IPS-20b (cell line): ENCODE results near the gene APBB2.
"Not testable (repeated sequence)": the region's sequence is repeated elsewhere in the genome, so short reads cannot be mapped to it uniquely, and the experiment has no call there.

Source experiments
- H3K27ac ChIP-seq: one replicate; pipeline ENCODE4 v1.5.1; 2013; ENCODE audit warnings: low read length
- H3K27me3 ChIP-seq: 2 replicates; pipeline ENCODE4 v1.6.1; 2013; ENCODE audit warnings: mild to moderate bottlenecking, low read length, inconsistent platforms; ENCODE audit not compliant: insufficient read depth
- H3K36me3 ChIP-seq: 2 replicates; pipeline ENCODE4 v1.6.1; 2013; ENCODE audit warnings: low read depth, mild to moderate bottlenecking, inconsistent platforms, low read length, moderate library complexity; ENCODE audit not compliant: insufficient read depth
- H3K4me1 ChIP-seq: 2 replicates; pipeline ENCODE4 v1.6.1; 2013; ENCODE audit warnings: mild to moderate bottlenecking, control low read depth, inconsistent platforms, low read length, moderate library complexity; ENCODE audit not compliant: insufficient read depth
- H3K4me3 ChIP-seq: 2 replicates; pipeline ENCODE4 v1.5.1; 2013; ENCODE audit warnings: mild to moderate bottlenecking, low read length, inconsistent platforms
- H3K9ac ChIP-seq: 2 replicates; pipeline ENCODE4 v1.6.1; 2013; ENCODE audit warnings: low read depth, mild to moderate bottlenecking, inconsistent platforms, low read length, moderate library complexity
- H3K9me3 ChIP-seq: 2 replicates; pipeline ENCODE4 v1.6.1; 2013; ENCODE audit warnings: mild to moderate bottlenecking, low read depth, low read length, inconsistent platforms; ENCODE audit not compliant: insufficient read depth

Gene APBB2

GRCh38 chr4:41064953-41065352 lies 149.4 kb downstream of the APBB2 start:
- no peak overlapping the region for H3K9ac ChIP-seq
- H3K27me3 ChIP-seq = no peaks in the 10 kb centered on the region
- H3K27ac ChIP-seq = no peak overlapping the region
- H3K4me1 ChIP-seq = peaks cover 8% of the 10 kb centered on the region
- no peaks in the 10 kb centered on the region for H3K36me3 ChIP-seq
- H3K4me3 ChIP-seq = no peak overlapping the region
- no peaks in the 10 kb centered on the region for H3K9me3 ChIP-seq

- Histone ChIP-seq H3K9ac (no peak overlapping the region), H3K9me3 (no peaks in the 10 kb centered on the region), H3K27ac (no peak overlapping the region), H3K4me1 (no peaks in the 10 kb centered on the region), H3K36me3 (no peaks in the 10 kb centered on the region), H3K27me3 (no peaks in the 10 kb centered on the region), H3K4me3 (no peak overlapping the region)
These were observed 152.7 kb downstream of the APBB2 start for GRCh38 chr4:41061482-41062185.

GRCh38 chr4:41060352-41061334 lies 153.7 kb downstream of the APBB2 start:
- Histone ChIP-seq H3K4me3 (no peak overlapping the region), H3K9me3 (no peaks in the 10 kb centered on the region), H3K36me3 (no peaks in the 10 kb centered on the region), H3K9ac (no peak overlapping the region), H3K27ac (no peak overlapping the region), H3K4me1 (no peaks in the 10 kb centered on the region), H3K27me3 (no peaks in the 10 kb centered on the region)

DNA sequence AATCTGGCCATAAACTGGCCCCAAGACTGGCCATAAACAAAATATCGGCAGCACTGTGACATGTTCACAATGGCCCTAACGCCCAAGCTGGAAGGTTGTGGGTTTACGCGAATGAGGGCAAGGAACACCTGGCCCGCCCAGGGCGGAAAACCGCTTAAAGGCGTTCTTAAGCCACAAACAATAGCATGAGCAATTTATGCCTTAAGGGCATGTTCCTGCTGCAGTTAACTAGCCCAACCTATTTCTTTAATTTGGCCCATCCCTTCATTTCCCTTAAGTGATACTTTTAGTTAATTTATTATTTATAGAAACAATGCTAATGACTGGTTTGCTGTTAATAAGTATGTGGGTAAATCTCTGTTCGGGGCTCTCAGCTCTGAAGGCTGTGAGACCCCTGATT lies 154.9 kb downstream of the APBB2 start:
- not testable (repeated sequence) for H3K9ac ChIP-seq, H3K9me3 ChIP-seq, H3K27ac ChIP-seq, H3K27me3 ChIP-seq, H3K4me3 ChIP-seq, H3K4me1 ChIP-seq, H3K36me3 ChIP-seq

- no peaks in the 10 kb centered on the region for H3K27me3 ChIP-seq
- H3K4me3 ChIP-seq = no peak overlapping the region
- H3K9ac ChIP-seq = no peak overlapping the region
- H3K36me3 ChIP-seq = no peaks in the 10 kb centered on the region
- H3K9me3 ChIP-seq = no peaks in the 10 kb centered on the region
- H3K27ac ChIP-seq = no peak overlapping the region
- no peaks in the 10 kb centered on the region for H3K4me1 ChIP-seq
These were observed 155.9 kb downstream of the APBB2 start for GRCh38 chr4:41058426-41058825.

GRCh38 chr4:41057467-41057866 lies 156.9 kb downstream of the APBB2 start:
- Histone ChIP-seq H3K4me3 (no peak overlapping the region), H3K36me3 (no peaks in the 10 kb centered on the region), H3K9me3 (no peaks in the 10 kb centered on the region), H3K27me3 (no peaks in the 10 kb centered on the region), H3K27ac (no peak overlapping the region), H3K9ac (no peak overlapping the region), H3K4me1 (no peaks in the 10 kb centered on the region)

- Histone ChIP-seq H3K27me3 (no peaks in the 10 kb centered on the region), H3K9ac (no peak overlapping the region), H3K4me1 (no peaks in the 10 kb centered on the region), H3K4me3 (no peak overlapping the region), H3K27ac (no peak overlapping the region), H3K36me3 (no peaks in the 10 kb centered on the region), H3K9me3 (no peaks in the 10 kb centered on the region)
These were observed 162.1 kb downstream of the APBB2 start for GRCh38 chr4:41052287-41052686.

- Histone ChIP-seq H3K27me3 (no peaks in the 10 kb centered on the region), H3K9me3 (no peaks in the 10 kb centered on the region; the same call in 1 of the 2 replicates), H3K36me3 (no peaks in the 10 kb centered on the region), H3K9ac (no peak overlapping the region), H3K27ac (no peak overlapping the region), H3K4me1 (no peaks in the 10 kb centered on the region), H3K4me3 (no peak overlapping the region)
These were observed 163.2 kb downstream of the APBB2 start for GRCh38 chr4:41050880-41051775.

DNA sequence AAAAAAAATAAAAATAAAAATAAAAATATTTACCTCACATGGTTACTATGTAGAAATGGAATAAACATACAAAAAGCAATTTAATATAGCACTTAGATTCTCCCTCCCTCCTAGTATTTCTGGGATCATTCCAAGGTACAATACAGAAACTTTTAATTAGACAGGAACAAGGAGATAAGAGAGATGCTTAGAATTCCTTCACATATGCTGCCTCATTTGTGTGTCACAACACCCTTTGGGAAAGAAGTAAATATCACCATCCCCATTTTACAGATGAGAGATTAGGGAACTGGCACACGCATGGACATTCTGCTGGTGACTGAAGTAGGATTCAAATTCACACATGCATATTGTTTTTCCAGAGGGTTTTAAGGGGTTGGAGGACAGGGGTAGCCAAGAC lies 164.2 kb downstream of the APBB2 start:
- H3K27ac ChIP-seq = no peak overlapping the region
- H3K4me3 ChIP-seq = no peak overlapping the region
- no peak overlapping the region for H3K9ac ChIP-seq
- H3K27me3 ChIP-seq = no peaks in the 10 kb centered on the region
- no peaks in the 10 kb centered on the region; the same call in 1 of the 2 replicates for H3K9me3 ChIP-seq
- H3K4me1 ChIP-seq = no peaks in the 10 kb centered on the region
- no peaks in the 10 kb centered on the region for H3K36me3 ChIP-seq

DNA sequence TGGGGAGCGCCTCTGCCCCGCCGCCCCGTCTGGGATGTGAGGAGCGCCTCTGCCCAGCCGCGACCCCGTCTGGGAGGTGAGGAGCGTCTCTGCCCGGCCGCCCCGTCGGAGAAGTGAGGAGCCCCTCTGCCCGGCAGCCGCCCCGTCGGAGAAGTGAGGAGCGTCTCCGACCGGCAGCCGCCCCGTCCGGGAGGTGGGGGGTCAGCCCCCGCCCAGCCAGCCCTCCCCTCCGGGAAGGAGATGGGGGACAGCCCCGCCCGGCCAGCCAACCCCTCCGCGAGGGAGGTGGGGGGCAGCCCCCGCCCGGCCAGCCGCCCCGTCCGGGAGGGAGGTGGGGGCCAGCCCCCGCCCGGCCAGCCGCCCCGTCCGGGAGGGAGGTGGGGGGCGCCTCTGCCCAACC lies 165.2 kb downstream of the APBB2 start:
- not testable (repeated sequence) for H3K9me3 ChIP-seq, H3K27ac ChIP-seq, H3K4me3 ChIP-seq, H3K36me3 ChIP-seq, H3K9ac ChIP-seq, H3K27me3 ChIP-seq, H3K4me1 ChIP-seq

DNA sequence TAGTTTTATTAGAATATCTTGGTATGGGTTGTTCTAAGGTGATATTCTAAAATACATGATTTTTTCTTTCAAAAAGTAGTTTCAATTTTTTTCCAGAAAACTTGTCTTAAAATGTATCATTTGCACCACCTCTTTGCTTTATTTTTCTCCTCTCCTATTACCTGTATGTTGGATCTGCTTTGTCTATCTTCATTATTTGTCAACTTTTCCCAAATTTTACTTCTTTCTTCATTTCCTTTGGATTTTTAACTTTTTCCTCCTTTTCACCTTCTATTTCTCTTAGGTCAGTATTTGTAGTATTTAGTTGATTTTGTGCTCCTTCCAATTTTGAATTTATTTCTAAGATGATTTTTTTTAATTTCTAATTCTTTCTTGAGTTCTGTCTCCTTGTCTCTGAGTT lies 169.6 kb downstream of the APBB2 start:
- Histone ChIP-seq H3K27me3 (no peaks in the 10 kb centered on the region), H3K36me3 (no peaks in the 10 kb centered on the region), H3K4me3 (no peak overlapping the region), H3K27ac (no peak overlapping the region), H3K9me3 (peaks cover 7% of the 10 kb centered on the region), H3K9ac (no peak overlapping the region), H3K4me1 (no peaks in the 10 kb centered on the region)
